ENCODE measurements around the gene MYO18A.
"Not testable (repeated sequence)": the region's sequence is repeated elsewhere in the genome, so short reads cannot be mapped to it uniquely, and the experiment has no call there.

MYO18A gene

GRCh38 chr17:29155227-29155965 lies 24.8 kb downstream of the MYO18A start:
- Mint-ChIP-seq H3K27ac (peak overlapping the region; percentile 96), H3K4me3 (peak overlapping the region; percentile 51), H3K9me3 (no peaks in the 10 kb centered on the region), H3K36me3 (ENCODE audit: low read depth) (peaks cover 19% of the 10 kb centered on the region), H3K27me3 (no peaks in the 10 kb centered on the region), H3K4me1 (ENCODE audit: low read depth) (peaks cover 94% of the 10 kb centered on the region)
- intact Hi-C loops (cut with micrococcal nuclease) = no loop called here

- peak overlapping the region; percentile 51 for H3K4me3 Mint-ChIP-seq
- no peaks in the 10 kb centered on the region for H3K9me3 Mint-ChIP-seq
- peaks cover 19% of the 10 kb centered on the region for H3K36me3 Mint-ChIP-seq (ENCODE audit: low read depth)
- H3K27me3 Mint-ChIP-seq = no peaks in the 10 kb centered on the region
- intact Hi-C loops (cut with micrococcal nuclease) = no loop called here
- peaks cover 94% of the 10 kb centered on the region for H3K4me1 Mint-ChIP-seq (ENCODE audit: low read depth)
- H3K27ac Mint-ChIP-seq = peak overlapping the region; percentile 96
These were observed 25.5 kb downstream of the MYO18A start for GRCh38 chr17:29154516-29155226.

- Mint-ChIP-seq H3K4me3 (no peak overlapping the region), H3K9me3 (no peaks in the 10 kb centered on the region), H3K27ac (peak overlapping the region; percentile 96), H3K27me3 (no peaks in the 10 kb centered on the region), H3K4me1 (ENCODE audit: low read depth) (peaks cover 95% of the 10 kb centered on the region), H3K36me3 (ENCODE audit: low read depth) (peaks cover 31% of the 10 kb centered on the region)
- intact Hi-C loops (cut with micrococcal nuclease) = no loop called here
These were observed 28.6 kb downstream of the MYO18A start for GRCh38 chr17:29151567-29151966.

- Mint-ChIP-seq H3K27me3 (no peaks in the 10 kb centered on the region), H3K27ac (peak overlapping the region; percentile 96), H3K36me3 (ENCODE audit: low read depth) (peaks cover 35% of the 10 kb centered on the region), H3K4me1 (ENCODE audit: low read depth) (peaks cover 94% of the 10 kb centered on the region), H3K9me3 (no peaks in the 10 kb centered on the region), H3K4me3 (peak overlapping the region; percentile 70)
- intact Hi-C loops (cut with micrococcal nuclease) = no loop called here
These were observed 30.0 kb downstream of the MYO18A start for GRCh38 chr17:29150161-29150560.

GRCh38 chr17:29149431-29150064 lies 30.6 kb downstream of the MYO18A start:
- Mint-ChIP-seq H3K27ac (peak overlapping the region; percentile 96), H3K36me3 (ENCODE audit: low read depth) (peaks cover 35% of the 10 kb centered on the region), H3K9me3 (no peaks in the 10 kb centered on the region), H3K4me1 (ENCODE audit: low read depth) (peaks cover 90% of the 10 kb centered on the region), H3K27me3 (no peaks in the 10 kb centered on the region), H3K4me3 (peak overlapping the region; percentile 70)
- intact Hi-C loops (cut with micrococcal nuclease) = loop anchor here (1.0 to 2.0 kb wide), 3 partner anchors 31 to 145 kb away; partner anchors contain the start of genes MYO18A and NUFIP2

GRCh38 chr17:29148790-29149430 lies 31.3 kb downstream of the MYO18A start:
- H3K27ac Mint-ChIP-seq = peak overlapping the region; percentile 96
- peak overlapping the region; percentile 70 for H3K4me3 Mint-ChIP-seq
- peaks cover 32% of the 10 kb centered on the region for H3K36me3 Mint-ChIP-seq (ENCODE audit: low read depth)
- no peaks in the 10 kb centered on the region for H3K27me3 Mint-ChIP-seq
- intact Hi-C loops (cut with micrococcal nuclease) = loop anchor here (1.0 to 2.0 kb wide), 3 partner anchors 31 to 145 kb away; partner anchors contain the start of genes MYO18A and NUFIP2
- peaks cover 90% of the 10 kb centered on the region for H3K4me1 Mint-ChIP-seq (ENCODE audit: low read depth)
- H3K9me3 Mint-ChIP-seq = no peaks in the 10 kb centered on the region

GRCh38 chr17:29148257-29148789 lies 31.9 kb downstream of the MYO18A start:
- H3K4me3 Mint-ChIP-seq = peak overlapping the region; percentile 58
- no peaks in the 10 kb centered on the region for H3K27me3 Mint-ChIP-seq
- H3K36me3 Mint-ChIP-seq (ENCODE audit: low read depth) = peaks cover 26% of the 10 kb centered on the region
- H3K27ac Mint-ChIP-seq = peak overlapping the region; percentile 96
- peaks cover 90% of the 10 kb centered on the region for H3K4me1 Mint-ChIP-seq (ENCODE audit: low read depth)
- intact Hi-C loops (cut with micrococcal nuclease) = loop anchor here (2.0 kb wide), 1 partner anchor 70 kb away; no protein-coding TSS in a partner anchor
- H3K9me3 Mint-ChIP-seq = no peaks in the 10 kb centered on the region

GRCh38 chr17:29147682-29148081 lies 32.5 kb downstream of the MYO18A start:
- H3K27ac Mint-ChIP-seq = peak overlapping the region; percentile 96
- no peaks in the 10 kb centered on the region for H3K27me3 Mint-ChIP-seq
- peaks cover 25% of the 10 kb centered on the region for H3K36me3 Mint-ChIP-seq (ENCODE audit: low read depth)
- H3K9me3 Mint-ChIP-seq = no peaks in the 10 kb centered on the region
- intact Hi-C loops (cut with micrococcal nuclease) = loop anchor here (2.0 kb wide), 1 partner anchor 71 kb away; no protein-coding TSS in a partner anchor
- peaks cover 91% of the 10 kb centered on the region for H3K4me1 Mint-ChIP-seq (ENCODE audit: low read depth)
- H3K4me3 Mint-ChIP-seq = no peak overlapping the region

- Mint-ChIP-seq H3K27ac (peak overlapping the region; percentile 96), H3K36me3 (ENCODE audit: low read depth) (peaks cover 25% of the 10 kb centered on the region), H3K4me1 (ENCODE audit: low read depth) (peaks cover 91% of the 10 kb centered on the region)
- H3K9me3 Mint-ChIP-seq; H3K4me3 Mint-ChIP-seq; H3K27me3 Mint-ChIP-seq; intact Hi-C loops (cut with micrococcal nuclease): not testable (repeated sequence)
These were observed 33.0 kb downstream of the MYO18A start for GRCh38 chr17:29147228-29147627.

GRCh38 chr17:29146369-29146972 lies 33.7 kb downstream of the MYO18A start:
- Mint-ChIP-seq H3K9me3 (no peaks in the 10 kb centered on the region), H3K36me3 (ENCODE audit: low read depth) (peaks cover 18% of the 10 kb centered on the region), H3K27me3 (no peaks in the 10 kb centered on the region), H3K27ac (peak overlapping the region; percentile 96), H3K4me3 (no peak overlapping the region), H3K4me1 (ENCODE audit: low read depth) (peaks cover 88% of the 10 kb centered on the region)
- intact Hi-C loops (cut with micrococcal nuclease) = no loop called here

GRCh38 chr17:29145289-29146073 lies 34.7 kb downstream of the MYO18A start:
- Mint-ChIP-seq H3K4me3 (no peak overlapping the region), H3K27me3 (no peaks in the 10 kb centered on the region), H3K9me3 (no peaks in the 10 kb centered on the region), H3K4me1 (ENCODE audit: low read depth) (peaks cover 89% of the 10 kb centered on the region), H3K36me3 (ENCODE audit: low read depth) (peaks cover 25% of the 10 kb centered on the region), H3K27ac (peak overlapping the region; percentile 77)
- intact Hi-C loops (cut with micrococcal nuclease) = loop anchor here (1.0 kb wide), 1 partner anchor 21 kb away; no protein-coding TSS in a partner anchor

- H3K27me3 Mint-ChIP-seq = no peaks in the 10 kb centered on the region
- no peak overlapping the region for H3K4me3 Mint-ChIP-seq
- no peaks in the 10 kb centered on the region for H3K9me3 Mint-ChIP-seq
- peak overlapping the region; percentile 47 for H3K27ac Mint-ChIP-seq
- peaks cover 28% of the 10 kb centered on the region for H3K36me3 Mint-ChIP-seq (ENCODE audit: low read depth)
- intact Hi-C loops (cut with micrococcal nuclease) = no loop called here
- peaks cover 89% of the 10 kb centered on the region for H3K4me1 Mint-ChIP-seq (ENCODE audit: low read depth)
These were observed 36.3 kb downstream of the MYO18A start for GRCh38 chr17:29143894-29144293.
